B cell (primary cell): ENCODE measurements around the gene GALM. TPM values are rescaled to one million over a fixed set of nuclear protein-coding genes. Genes with fewer than 3 reads are reported as not detected.

Source experiments
- ATAC-seq: fragments of 200-7000 bp; cut with Tn5 transposase; one replicate; pipeline ENCODE4 v1.10.0; 2021; ENCODE audit warnings: low read depth, mild to moderate bottlenecking, moderate number of reproducible peaks, moderate library complexity
- CTCF ChIA-PET: fragments of 350-600 bp; sonication (Branson Sonifier 250); formaldehyde crosslinking; loops from one replicate; lab custom pipeline; 2021; ENCODE audit warnings: antibody characterized with exemption, inconsistent platforms; lab: Charles Lee
- POLR2A ChIA-PET: fragments of 350-600 bp; sonication (Branson Sonifier 250); formaldehyde crosslinking; loops from one replicate; lab custom pipeline; 2021; ENCODE audit warnings: antibody characterized with exemption; lab: Charles Lee
- DNase-seq: peaks from one replicate; pipeline ENCODE4 v3.0.0; 2013
- H2AFZ ChIP-seq: 2 replicates; pipeline ENCODE4 v1.6.1; 2012; ENCODE audit warnings: mild to moderate bottlenecking, low read depth, low read length; ENCODE audit not compliant: insufficient read depth, poor library complexity, severe bottlenecking
- H3K27ac ChIP-seq, 2 donors: 1 replicate in 1 of 2; 2 replicates in 1 of 2; pipeline ENCODE4 v1.5.1; 2012 to 2013; ENCODE audit warnings: low read length in 2 of 2, mild to moderate bottlenecking in 2 of 2, moderate library complexity in 1 of 2
- H3K27me3 ChIP-seq, 4 experiments: fragments of 200-600 bp in 1 of 4; sonication (generic) in 1 of 4; replicated peaks in 1 of 4; 1 replicate in 2 of 4; 2 replicates in 2 of 4; pipeline versions ENCODE4 v1.6.1 to v1.7.0; 2013 to 2016; ENCODE audit warnings: low read length in 3 of 4, mild to moderate bottlenecking in 2 of 4, mixed read lengths in 1 of 4, moderate library complexity in 1 of 4; ENCODE audit not compliant: insufficient read depth in 4 of 4, control insufficient read depth in 3 of 4; ENCODE audit errors: control extremely low read depth in 1 of 4
- H3K36me3 ChIP-seq, 2 experiments: replicated peaks in 1 of 2; 1 replicate in 1 of 2; 2 replicates in 1 of 2; pipeline versions ENCODE4 v1.6.1 to v1.7.1; 2013; ENCODE audit warnings: low read length in 1 of 2; ENCODE audit not compliant: insufficient read depth in 2 of 2, control insufficient read depth in 1 of 2; ENCODE audit errors: control extremely low read depth in 1 of 2, extremely low read depth in 1 of 2
- H3K4me1 ChIP-seq, 2 donors: fragments of 200-600 bp in 1 of 2; sonication (generic) in 1 of 2; 1 replicate in 1 of 2; 2 replicates in 1 of 2; pipeline versions ENCODE4 v1.5.1 to v1.6.1; 2013 to 2017; ENCODE audit warnings: low read length in 2 of 2; ENCODE audit not compliant: control insufficient read depth in 2 of 2, insufficient read depth in 2 of 2
- H3K4me2 ChIP-seq: replicated peaks from 2 replicates; pipeline ENCODE3; 2012; ENCODE audit warnings: mild to moderate bottlenecking, low read depth, low read length; ENCODE audit not compliant: poor library complexity, severe bottlenecking
- H3K4me3 ChIP-seq, 5 experiments: fragments of 200-600 bp in 1 of 5; sonication (generic) in 1 of 5; 1 replicate in 3 of 5; 2 replicates in 2 of 5; pipeline versions ENCODE4 v1.5.1 to v1.7.0; 2011 to 2016; ENCODE audit warnings: low read length in 4 of 5, mild to moderate bottlenecking in 4 of 5, low read depth in 2 of 5, control low read depth in 1 of 5, moderate library complexity in 1 of 5; ENCODE audit not compliant: insufficient read depth in 1 of 5; ENCODE audit errors: control extremely low read depth in 1 of 5, extremely low read depth in 1 of 5
- H3K79me2 ChIP-seq: fragments of 200-600 bp; sonication (generic); one replicate; pipeline ENCODE4 v1.6.0; 2016; ENCODE audit warnings: low read length; ENCODE audit not compliant: control insufficient read depth, insufficient read depth
- H3K9ac ChIP-seq: fragments of 200-600 bp; sonication (generic); 2 replicates; pipeline ENCODE4 v1.6.1; 2017; ENCODE audit warnings: mild to moderate bottlenecking, low read length, moderate library complexity
- H3K9me3 ChIP-seq, 3 donors: one replicate each; pipeline versions ENCODE4 v1.6.1 to v1.7.1; 2013; ENCODE audit warnings: low read length in 2 of 3; ENCODE audit not compliant: control insufficient read depth in 2 of 3, insufficient read depth in 1 of 3; ENCODE audit errors: control extremely low read depth in 1 of 3
- H4K20me1 ChIP-seq: 2 replicates; pipeline ENCODE4 v1.6.0; 2012; ENCODE audit warnings: mild to moderate bottlenecking, low read length; ENCODE audit not compliant: insufficient read depth, control insufficient read depth, poor library complexity, severe bottlenecking
- H3K27ac Mint-ChIP-seq: one replicate; pipeline ENCODE4 v1.8.0; 2021; ENCODE audit warnings: mixed read lengths
- H3K27me3 Mint-ChIP-seq: one replicate; pipeline ENCODE4 v1.8.0; 2021; ENCODE audit warnings: mixed read lengths
- H3K4me1 Mint-ChIP-seq: one replicate; pipeline ENCODE4 v1.8.0; 2021; ENCODE audit warnings: mixed read lengths
- H3K4me3 Mint-ChIP-seq: one replicate; pipeline ENCODE4 v1.8.0; 2021; ENCODE audit warnings: mixed read lengths
- H3K9me3 Mint-ChIP-seq: one replicate; pipeline ENCODE4 v1.8.0; 2022; ENCODE audit warnings: mixed read lengths; ENCODE audit not compliant: insufficient read depth
- EZH2 ChIP-seq: IDR thresholded peaks from 2 replicates; pipeline ENCODE4 v1.6.1; 2012; ENCODE audit warnings: borderline replicate concordance, low read depth, mild to moderate bottlenecking, moderate library complexity, low read length; ENCODE audit not compliant: insufficient read depth, poor library complexity, severe bottlenecking
- WGBS: methylation state at CpG from one replicate; pipeline ENCODE4 v1.1.5; 2013; ENCODE audit warnings: missing lambda C conversion rate; ENCODE audit not compliant: insufficient coverage; 5-methylcytosine and 5-hydroxymethylcytosine counted together
- intact Hi-C: fragments of 100-400 bp; cut with micrococcal nuclease; formaldehyde crosslinking; loops from one replicate; pipeline ENCODE4 v1.10.0; 2022
- polyA plus RNA-seq: library from polyadenylated mRNA; depleted of rRNA; stranded (reverse); fragments of >200 nt; gene quantifications from 2 replicates; pipeline ENCODE4 v1.2.3, GENCODE V29; 2012
- total RNA-seq, 2 donors: library from RNA; stranded (reverse); fragments of 120-200 nt in 1 of 2; gene quantifications; 1 replicate in 1 of 2; 2 replicates in 1 of 2; pipeline versions ENCODE4 v1.2.3 to v1.2.4, GENCODE V29; 2013 to 2022
- TF ChIP-seq, protein P1 (sequence below): fragments of 200-600 bp; IDR thresholded peaks from one replicate; pipeline ENCODE4 v1.8.0; 2022; ENCODE audit warnings: antibody characterized with exemption, mild to moderate bottlenecking

GALM gene
- total and polyA plus RNA-seq, 2 donors (not counting 1 experiment from before 2014, with no cell fraction given) = 5.1 to 9.7 TPM

DNA sequence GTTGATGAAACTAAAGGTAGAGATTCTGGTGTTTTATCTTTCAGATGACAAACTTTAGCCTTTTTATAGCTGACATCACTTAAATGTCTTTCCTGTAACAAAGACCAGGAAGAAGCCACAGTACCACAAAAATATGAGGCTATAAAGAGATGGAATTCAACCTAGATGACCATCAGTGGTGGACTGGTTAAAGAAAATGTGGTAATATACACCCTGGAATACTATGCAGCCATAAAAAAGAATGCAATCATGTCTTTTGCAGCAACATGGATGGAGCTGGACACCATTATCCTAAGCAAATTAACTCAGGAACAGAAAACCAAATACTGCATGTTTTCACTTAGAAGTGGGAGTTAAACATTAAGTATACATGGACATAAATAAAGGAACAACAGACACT lies 44.9 kb upstream of the GALM start:
- no peak overlapping the region for H3K4me3 ChIP-seq
- TF ChIP-seq, protein P1, sequence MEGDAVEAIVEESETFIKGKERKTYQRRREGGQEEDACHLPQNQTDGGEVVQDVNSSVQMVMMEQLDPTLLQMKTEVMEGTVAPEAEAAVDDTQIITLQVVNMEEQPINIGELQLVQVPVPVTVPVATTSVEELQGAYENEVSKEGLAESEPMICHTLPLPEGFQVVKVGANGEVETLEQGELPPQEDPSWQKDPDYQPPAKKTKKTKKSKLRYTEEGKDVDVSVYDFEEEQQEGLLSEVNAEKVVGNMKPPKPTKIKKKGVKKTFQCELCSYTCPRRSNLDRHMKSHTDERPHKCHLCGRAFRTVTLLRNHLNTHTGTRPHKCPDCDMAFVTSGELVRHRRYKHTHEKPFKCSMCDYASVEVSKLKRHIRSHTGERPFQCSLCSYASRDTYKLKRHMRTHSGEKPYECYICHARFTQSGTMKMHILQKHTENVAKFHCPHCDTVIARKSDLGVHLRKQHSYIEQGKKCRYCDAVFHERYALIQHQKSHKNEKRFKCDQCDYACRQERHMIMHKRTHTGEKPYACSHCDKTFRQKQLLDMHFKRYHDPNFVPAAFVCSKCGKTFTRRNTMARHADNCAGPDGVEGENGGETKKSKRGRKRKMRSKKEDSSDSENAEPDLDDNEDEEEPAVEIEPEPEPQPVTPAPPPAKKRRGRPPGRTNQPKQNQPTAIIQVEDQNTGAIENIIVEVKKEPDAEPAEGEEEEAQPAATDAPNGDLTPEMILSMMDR = no peak
- no peak for TF ChIP-seq EZH2
- H3K27me3 ChIP-seq = peaks cover 0 to 41% (median 37%) of the 10 kb centered on the region in 4 experiments
- POLR2A ChIA-PET = no interaction called here
- H3K9ac ChIP-seq = no peak overlapping the region
- H3K4me1 ChIP-seq = peaks cover 7% of the 10 kb centered on the region in 2 donors
- H3K27me3 Mint-ChIP-seq = peaks cover 58% of the 10 kb centered on the region
- H3K27ac Mint-ChIP-seq = no peak overlapping the region
- CTCF ChIA-PET = no interaction called here
- no peaks in the 10 kb centered on the region for H3K36me3 ChIP-seq
- no peak overlapping the region for H3K27ac ChIP-seq
- H3K79me2 ChIP-seq = no peaks in the 10 kb centered on the region
- intact Hi-C loops = no loop called here
- no peaks in the 10 kb centered on the region for H3K9me3 Mint-ChIP-seq
- DNase-seq (no peak), ATAC-seq (no peak)
- no peak overlapping the region for H2AFZ ChIP-seq
- H4K20me1 ChIP-seq = no peaks in the 10 kb centered on the region
- H3K4me3 Mint-ChIP-seq = no peak overlapping the region
- no peak overlapping the region for H3K4me2 ChIP-seq
- H3K4me1 Mint-ChIP-seq = peaks cover 6% of the 10 kb centered on the region
- peaks cover 0 to 5% (median 4%) of the 10 kb centered on the region in 3 donors for H3K9me3 ChIP-seq

DNA sequence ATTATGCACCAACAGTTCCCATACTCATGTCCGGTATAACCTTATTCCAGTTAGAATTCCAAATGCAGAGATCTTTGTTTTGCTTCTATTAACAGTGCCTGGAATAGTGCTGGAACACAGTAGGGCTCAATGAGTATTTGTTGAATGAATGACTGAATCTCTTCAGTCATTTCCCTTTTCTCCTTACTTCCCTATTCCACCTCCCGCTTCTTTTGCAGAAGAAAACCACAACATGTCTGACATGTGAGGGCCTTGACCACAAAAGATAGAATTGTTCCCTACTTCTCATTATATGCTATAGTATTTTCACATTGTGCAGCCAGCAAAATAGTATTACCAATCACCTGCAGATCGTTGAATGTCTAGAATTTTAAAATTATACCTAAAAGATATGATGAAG lies 43.7 kb upstream of the GALM start:
- DNase-seq (no peak), ATAC-seq (no peak)
- ChIA-PET POLR2A (no interaction called here), CTCF (no interaction called here)
- no peak overlapping the region for H3K4me2 ChIP-seq
- TF ChIP-seq, protein P1 = no peak
- TF ChIP-seq EZH2 = no peak
- H3K79me2 ChIP-seq = no peaks in the 10 kb centered on the region
- WGBS = 0% methylated on average over 1 of the region's 3 CpGs
- peaks cover 7% of the 10 kb centered on the region in 2 donors for H3K4me1 ChIP-seq
- no peak overlapping the region for H2AFZ ChIP-seq
- peaks cover 6% of the 10 kb centered on the region for H3K4me1 Mint-ChIP-seq
- no peaks in the 10 kb centered on the region for H4K20me1 ChIP-seq
- no peak overlapping the region for H3K9ac ChIP-seq
- H3K9me3 ChIP-seq = peaks cover 0 to 5% (median 4%) of the 10 kb centered on the region in 3 donors
- H3K4me3 Mint-ChIP-seq = no peak overlapping the region
- no peaks in the 10 kb centered on the region for H3K9me3 Mint-ChIP-seq
- H3K27me3 Mint-ChIP-seq = peaks cover 54% of the 10 kb centered on the region
- peaks cover 0 to 44% (median 33%) of the 10 kb centered on the region in 4 experiments for H3K27me3 ChIP-seq
- H3K4me3 ChIP-seq = no peak overlapping the region
- no peaks in the 10 kb centered on the region for H3K36me3 ChIP-seq
- intact Hi-C loops = no loop called here
- no peak overlapping the region for H3K27ac Mint-ChIP-seq
- no peak overlapping the region for H3K27ac ChIP-seq
